Measurements from ENCODE around the gene SOX13.

SOX13 gene

DNA sequence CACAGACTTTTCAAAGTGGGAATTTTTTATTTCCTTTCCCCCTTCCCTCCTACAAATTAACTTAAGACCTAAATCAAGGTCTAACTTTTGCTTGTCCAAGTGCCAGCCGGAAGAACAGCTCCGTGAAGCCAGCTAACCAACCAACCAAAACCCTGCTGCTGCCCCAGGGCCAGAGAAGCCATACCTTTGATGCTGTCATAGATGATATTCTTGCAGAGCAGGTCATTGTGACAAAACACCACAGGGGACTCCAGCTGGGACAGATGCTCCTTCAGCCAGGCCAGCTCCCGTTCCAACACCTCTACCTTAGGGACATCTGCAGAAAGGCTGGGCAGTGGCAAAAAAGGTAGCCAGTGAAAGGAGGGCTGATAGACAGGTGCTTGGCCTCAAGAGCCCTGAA, 68.2 kb downstream of the SOX13 start:
- Mint-ChIP-seq H3K4me3 (no peak overlapping the region), H3K4me1 (no peaks in the 10 kb centered on the region), H3K9me3 (no peaks in the 10 kb centered on the region), H3K27ac (no peak overlapping the region), H3K36me3 (no peaks in the 10 kb centered on the region)
- no peak for ATAC-seq
- DNase-seq (ENCODE audit: low spot score in 2 of 2), result no peak

DNA sequence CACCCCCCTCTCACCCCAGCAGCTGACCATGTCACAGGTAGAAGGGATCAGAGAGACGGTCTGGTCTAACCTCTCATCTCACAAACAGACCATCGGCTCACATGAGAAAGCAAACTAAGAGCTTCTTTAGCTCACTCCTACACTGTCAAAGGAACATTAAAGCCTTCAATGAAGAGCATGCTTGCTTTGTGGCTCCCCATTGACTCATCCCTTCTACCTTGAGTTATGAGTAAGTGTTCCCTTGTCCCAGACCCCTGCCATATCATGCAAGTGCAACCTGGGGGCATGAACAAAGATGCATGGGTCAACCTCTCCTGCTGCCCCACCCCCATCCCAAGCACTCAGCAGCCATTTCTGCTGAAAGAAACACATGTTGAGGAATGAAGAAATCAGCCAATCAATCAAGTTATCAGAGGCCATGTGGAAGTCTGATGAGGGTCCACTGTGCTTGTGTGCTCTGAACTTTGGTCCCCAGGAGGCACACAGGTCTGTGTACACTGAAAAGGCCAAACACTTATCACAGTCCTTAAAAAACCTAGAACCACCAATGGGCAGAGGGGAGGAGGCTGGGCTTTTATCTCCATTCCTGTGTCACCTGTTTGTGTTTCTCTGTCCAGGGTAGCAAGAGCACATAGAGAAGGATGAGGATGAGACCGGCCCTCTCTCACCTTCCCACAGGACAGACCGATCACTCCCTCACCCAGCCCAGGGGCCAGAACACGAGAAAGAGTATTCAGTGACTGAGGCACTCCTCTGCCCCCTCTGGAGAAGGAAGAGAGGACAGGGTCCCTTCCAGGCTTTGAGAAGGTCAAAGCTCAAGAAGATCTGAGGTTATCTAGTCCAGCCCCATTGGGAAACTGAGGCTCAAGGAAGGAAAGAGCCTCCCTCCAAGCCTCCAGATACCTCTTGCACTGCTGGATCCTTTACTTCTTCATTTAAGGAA, 69.4 kb downstream of the SOX13 start:
- DNase-seq (ENCODE audit: low spot score in 2 of 2), result no peak
- Mint-ChIP-seq H3K4me1 (no peaks in the 10 kb centered on the region), H3K9me3 (no peaks in the 10 kb centered on the region), H3K27ac (no peak overlapping the region), H3K4me3 (no peak overlapping the region), H3K36me3 (no peaks in the 10 kb centered on the region)
- ATAC-seq, result peak; percentile 31

DNA sequence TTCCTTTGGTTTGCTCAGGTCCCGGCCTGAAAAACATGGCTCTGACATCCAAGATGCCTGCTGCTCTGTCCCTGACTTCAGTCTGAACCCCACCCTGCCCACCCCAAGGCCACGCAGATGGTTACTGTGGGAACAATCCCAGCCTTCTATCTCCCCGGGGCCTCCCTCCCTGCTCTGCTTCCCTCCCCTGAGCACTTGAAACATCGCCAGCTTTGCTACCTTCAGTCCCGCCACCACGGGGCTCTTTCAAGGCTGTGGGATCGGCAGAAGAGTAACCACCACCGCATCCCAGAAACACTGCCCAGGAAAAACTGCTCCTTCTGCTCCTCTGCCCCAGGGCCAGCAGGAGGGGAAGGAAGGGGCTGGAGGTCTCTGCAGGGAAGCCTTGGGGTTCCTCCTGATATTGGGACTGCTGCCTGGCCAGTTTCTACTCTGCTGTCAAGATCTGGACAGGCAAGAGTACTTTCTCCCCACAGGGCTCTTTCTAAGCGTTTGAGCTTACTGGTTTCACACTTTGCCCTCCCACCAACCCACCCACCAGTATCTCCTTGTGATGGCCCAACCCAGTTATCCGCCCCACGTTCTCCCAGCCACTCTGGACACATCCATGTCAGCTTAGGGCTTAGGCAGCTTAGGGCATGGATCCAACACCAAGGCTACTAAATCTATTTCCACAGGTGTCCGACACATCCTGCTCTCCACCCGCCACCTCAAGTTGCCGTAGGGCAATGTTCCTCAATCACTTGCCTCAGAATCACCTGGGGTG, 70.5 kb downstream of the SOX13 start:
- no peaks in the 10 kb centered on the region for H3K9me3 Mint-ChIP-seq
- DNase-seq (ENCODE audit: low spot score in 2 of 2), result no peak
- H3K27ac Mint-ChIP-seq, result no peak overlapping the region
- H3K36me3 Mint-ChIP-seq, result no peaks in the 10 kb centered on the region
- H3K4me1 Mint-ChIP-seq, result no peaks in the 10 kb centered on the region
- no peak overlapping the region for H3K4me3 Mint-ChIP-seq
- ATAC-seq, result no peak

DNA sequence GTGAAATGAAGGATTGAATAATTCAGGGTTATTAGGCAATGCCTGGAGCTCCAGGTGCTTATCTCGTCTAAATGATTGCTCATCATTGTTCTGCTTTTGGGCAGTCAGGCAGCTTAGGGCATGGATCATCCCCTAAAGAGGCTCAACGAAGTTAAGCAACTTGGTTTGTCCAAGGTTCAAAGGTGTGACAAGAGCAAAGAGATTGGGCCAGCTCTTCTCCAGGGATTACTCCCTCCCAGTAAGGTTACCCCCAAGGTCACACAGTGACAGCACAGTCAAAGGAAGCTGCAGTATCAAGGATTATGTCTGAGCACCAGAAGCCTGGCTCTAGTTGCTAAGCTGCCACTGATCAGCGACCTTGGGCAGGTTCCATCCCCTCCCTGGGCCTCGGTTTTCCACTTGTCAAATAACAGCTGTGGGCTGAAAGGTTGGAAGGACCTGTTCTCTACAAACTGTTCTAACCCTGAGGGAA, 72.2 kb downstream of the SOX13 start:
- Mint-ChIP-seq H3K36me3 (peaks cover 1% of the 10 kb centered on the region), H3K4me1 (no peaks in the 10 kb centered on the region), H3K4me3 (no peak overlapping the region), H3K9me3 (no peaks in the 10 kb centered on the region), H3K27ac (no peak overlapping the region)
- ATAC-seq (no peak), DNase-seq (ENCODE audit: low spot score in 2 of 2) (no peak)

DNA sequence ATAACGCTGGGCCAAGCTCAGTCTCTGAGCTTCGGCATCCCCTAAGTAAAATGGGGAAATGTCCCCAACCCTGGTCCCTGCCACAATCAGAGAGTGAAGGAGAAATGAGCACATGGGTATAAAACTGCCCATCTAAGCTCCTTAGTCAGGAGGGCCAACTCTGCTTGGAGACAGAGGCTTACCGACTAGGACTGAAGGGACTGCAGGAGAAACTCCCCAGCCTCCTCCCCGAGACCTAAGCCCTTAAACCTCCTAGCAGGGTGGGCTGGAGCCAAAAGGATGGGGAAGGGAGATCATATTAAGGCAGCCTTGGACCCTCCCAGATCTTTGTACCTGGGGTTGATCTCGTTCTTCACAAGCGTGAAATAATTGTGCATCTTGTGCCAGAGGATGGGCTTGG, 73.4 kb downstream of the SOX13 start:
- Mint-ChIP-seq H3K9me3 (no peaks in the 10 kb centered on the region), H3K4me3 (no peak overlapping the region), H3K4me1 (no peaks in the 10 kb centered on the region), H3K36me3 (peaks cover 5% of the 10 kb centered on the region), H3K27ac (no peak overlapping the region)
- no peak for ATAC-seq
- DNase-seq (ENCODE audit: low spot score in 2 of 2), result no peak

DNA sequence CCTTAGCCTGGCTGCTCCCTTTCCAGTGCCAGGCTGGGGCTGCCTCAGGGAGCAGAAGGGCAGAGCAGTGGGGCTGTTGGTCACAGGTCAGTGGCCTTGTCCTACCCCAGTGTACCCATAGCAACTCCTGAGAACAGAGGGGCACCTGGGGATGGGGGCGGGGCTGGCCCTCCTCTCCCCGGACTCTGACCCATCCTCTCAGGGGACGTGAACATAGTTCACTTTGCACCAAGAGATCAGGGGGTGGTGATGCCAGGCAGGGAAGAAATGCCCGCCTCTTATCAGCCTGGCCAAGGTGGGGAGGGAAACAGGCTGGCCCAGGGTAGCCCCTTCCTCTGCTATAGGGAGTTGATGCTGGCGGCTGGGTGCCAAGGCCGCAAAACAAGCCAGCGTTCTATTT, 74.0 kb downstream of the SOX13 start:
- Mint-ChIP-seq H3K9me3 (no peaks in the 10 kb centered on the region), H3K27ac (no peak overlapping the region)
- no peak for DNase-seq (ENCODE audit: low spot score in 2 of 2)

DNA sequence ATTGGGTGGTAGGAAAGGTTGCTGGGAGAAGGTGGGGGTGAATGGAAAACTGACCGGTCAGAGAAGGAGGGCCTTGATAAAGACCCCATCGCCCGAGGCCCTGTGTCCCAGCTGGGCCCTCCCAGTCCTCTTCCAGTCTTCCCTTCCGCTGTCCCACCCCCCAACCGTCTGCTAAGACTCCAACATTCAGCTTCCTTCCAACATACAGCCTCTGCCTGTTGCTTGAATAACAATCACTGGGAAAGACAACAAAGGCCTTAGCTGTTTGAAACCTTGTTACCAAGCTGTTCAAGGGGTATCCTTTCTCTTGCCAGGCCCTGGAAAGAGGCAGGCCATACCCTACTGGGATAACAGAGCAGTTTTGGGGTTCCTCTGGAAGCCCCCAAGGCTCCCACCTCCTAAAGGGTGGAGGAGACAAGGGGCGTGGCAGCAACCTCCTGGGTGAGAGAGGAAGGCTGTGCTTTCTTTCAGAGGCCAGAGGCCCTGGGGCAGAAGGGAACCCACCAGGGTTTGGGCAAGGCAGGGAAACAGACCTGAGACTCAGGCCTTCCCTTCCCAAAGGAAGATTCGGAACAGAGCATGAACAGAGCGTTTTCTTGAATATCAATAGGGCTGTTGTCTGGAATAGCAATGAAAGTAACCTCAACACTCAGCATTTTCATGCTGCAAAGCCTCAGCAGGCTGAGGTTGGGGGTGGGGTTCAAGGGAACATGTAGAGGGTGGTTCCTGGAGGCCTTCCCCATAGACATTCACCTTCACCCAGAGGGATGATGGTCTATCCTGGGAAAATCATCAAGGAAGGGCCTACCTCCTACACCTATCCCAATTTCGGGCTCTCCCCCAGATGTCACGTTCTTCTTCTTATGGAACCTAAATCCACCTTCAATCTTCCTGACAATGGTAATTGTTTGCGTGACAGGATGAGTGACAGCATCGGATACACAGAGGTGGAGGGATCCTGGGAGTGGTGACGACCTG, 74.8 kb downstream of the SOX13 start:
- H3K9me3 Mint-ChIP-seq, result no peaks in the 10 kb centered on the region
- ATAC-seq (no peak), DNase-seq (ENCODE audit: low spot score in 2 of 2) (no peak)
- H3K27ac Mint-ChIP-seq, result no peak overlapping the region
- H3K4me3 Mint-ChIP-seq, result no peak overlapping the region
- peaks cover 5% of the 10 kb centered on the region for H3K36me3 Mint-ChIP-seq
- H3K4me1 Mint-ChIP-seq, result peaks cover 5% of the 10 kb centered on the region

More for the DNA sequence above, 74.0 kb downstream of the SOX13 start:
- Mint-ChIP-seq H3K4me3 (no peak overlapping the region), H3K4me1 (no peaks in the 10 kb centered on the region), H3K36me3 (peaks cover 5% of the 10 kb centered on the region)
- ATAC-seq, result no peak

DNA sequence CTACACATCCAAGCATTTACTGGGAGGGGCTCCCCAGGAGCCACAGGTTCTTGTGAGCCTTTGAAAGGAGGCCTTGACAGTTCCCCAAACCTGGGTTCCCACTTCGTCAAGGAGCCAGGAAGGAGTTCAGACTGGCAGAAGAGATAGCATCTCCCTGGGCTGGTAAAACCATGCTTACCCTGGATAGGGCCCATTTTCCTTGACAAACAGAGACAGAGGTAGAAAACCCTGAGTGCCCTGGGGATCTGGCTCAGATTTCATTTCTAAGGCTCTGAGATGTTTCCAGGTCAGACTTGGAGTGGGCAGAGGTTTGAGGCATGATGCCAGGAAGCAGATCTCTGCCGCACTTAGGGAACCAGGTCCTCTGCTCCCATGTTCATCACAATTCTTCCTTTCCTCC, 76.2 kb downstream of the SOX13 start:
- Mint-ChIP-seq H3K36me3 (peaks cover 5% of the 10 kb centered on the region), H3K4me3 (no peak overlapping the region), H3K27ac (no peak overlapping the region), H3K4me1 (peaks cover 6% of the 10 kb centered on the region), H3K9me3 (no peaks in the 10 kb centered on the region)
- DNase-seq (ENCODE audit: low spot score in 2 of 2) (no peak), ATAC-seq (no peak)

DNA sequence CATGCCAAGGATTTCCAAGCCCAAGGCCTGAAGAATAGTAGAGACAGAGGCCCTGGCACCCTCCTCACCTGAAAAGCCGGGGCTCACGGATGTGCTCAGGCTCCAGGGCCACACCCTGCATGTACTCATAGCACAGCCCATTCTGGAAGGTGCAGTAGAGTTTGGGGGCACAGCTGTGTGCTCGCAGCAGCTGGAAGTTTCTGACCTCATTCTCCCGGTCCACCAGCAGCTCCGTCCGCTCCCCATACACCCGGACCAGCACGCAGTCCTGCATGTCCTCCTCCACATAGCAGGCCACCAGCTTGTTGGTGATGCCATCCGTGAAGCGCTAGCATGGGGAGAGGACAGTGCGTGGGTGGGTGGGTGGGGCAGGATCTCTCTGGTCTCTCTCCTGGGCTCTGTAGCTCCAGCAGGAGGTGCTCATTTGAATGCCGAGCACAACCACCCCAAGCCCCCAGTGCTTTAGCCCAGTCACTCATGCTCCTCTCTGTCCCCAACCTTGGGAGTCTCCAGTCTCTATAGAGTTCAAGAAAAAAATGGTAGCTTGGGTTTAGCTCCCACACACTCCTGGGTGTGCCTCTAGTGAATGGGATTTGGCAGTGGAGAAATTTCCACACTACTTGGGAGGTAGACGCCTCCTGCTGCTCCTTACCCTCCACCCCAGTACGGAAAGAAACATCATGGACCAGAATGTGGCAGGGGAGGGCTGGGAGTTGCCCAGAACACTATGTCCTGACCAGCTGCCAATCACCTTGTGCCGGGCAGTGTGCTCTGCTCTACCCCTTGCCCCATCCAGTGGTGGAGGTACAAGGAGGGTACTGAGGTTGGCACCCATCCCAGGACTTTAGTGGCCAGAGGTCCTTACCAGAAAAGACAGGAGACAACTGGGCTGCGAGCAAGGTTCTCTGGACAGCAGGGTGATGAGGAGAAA, 77.0 kb downstream of the SOX13 start:
- Mint-ChIP-seq H3K4me3 (peak overlapping the region; percentile 63), H3K36me3 (peaks cover 5% of the 10 kb centered on the region), H3K27ac (no peak overlapping the region), H3K4me1 (peaks cover 6% of the 10 kb centered on the region), H3K9me3 (no peaks in the 10 kb centered on the region)
- DNase-seq (ENCODE audit: low spot score in 2 of 2) (no peak), ATAC-seq (no peak)

DNA sequence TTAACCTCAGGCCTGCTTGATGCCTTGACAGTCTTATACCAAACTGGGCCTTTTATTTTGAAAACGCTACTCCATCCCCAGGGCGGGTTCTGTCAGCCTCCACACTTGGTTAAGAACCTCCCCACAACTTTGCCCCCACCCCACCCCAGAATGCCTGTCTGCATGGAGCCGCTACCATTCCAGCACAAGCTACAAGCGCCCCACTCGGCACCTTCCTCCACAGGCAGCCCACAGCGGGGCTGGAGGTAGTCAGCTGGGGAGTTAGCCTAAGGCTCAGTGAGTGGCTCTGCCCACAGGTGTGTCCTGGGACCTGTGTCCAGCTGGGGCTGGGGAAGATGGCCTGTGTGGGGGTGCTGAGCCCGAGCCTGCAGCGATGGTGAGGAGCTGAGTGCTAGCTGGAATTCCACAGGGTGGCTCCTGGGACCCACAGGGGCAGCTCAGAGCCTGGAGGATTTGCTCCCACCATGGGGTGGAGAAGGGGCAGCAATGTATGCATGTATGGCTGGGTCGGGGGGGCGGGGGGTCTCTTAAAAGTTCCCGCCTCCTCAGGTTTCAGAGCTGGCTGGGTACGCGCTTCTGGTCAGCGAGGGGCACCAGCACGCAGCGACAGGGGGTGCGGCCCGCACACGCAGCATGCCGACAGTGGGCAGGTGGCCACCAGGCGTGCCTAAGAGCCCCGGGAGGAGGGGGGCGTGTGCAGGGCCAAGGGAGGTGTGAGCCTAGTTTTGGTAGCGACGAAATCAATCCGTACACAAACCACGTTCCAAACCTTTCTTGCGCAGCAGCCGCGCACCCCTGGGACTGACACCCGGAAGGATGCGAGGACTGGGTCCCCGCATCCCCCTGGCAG, 78.0 kb downstream of the SOX13 start:
- no peak overlapping the region for H3K27ac Mint-ChIP-seq
- H3K9me3 Mint-ChIP-seq, result no peaks in the 10 kb centered on the region
- ATAC-seq, result peak; percentile 4
- H3K36me3 Mint-ChIP-seq, result peaks cover 5% of the 10 kb centered on the region
- H3K4me3 Mint-ChIP-seq, result peak overlapping the region; percentile 63
- no peak for DNase-seq (ENCODE audit: low spot score in 2 of 2)
- H3K4me1 Mint-ChIP-seq, result peaks cover 6% of the 10 kb centered on the region

DNA sequence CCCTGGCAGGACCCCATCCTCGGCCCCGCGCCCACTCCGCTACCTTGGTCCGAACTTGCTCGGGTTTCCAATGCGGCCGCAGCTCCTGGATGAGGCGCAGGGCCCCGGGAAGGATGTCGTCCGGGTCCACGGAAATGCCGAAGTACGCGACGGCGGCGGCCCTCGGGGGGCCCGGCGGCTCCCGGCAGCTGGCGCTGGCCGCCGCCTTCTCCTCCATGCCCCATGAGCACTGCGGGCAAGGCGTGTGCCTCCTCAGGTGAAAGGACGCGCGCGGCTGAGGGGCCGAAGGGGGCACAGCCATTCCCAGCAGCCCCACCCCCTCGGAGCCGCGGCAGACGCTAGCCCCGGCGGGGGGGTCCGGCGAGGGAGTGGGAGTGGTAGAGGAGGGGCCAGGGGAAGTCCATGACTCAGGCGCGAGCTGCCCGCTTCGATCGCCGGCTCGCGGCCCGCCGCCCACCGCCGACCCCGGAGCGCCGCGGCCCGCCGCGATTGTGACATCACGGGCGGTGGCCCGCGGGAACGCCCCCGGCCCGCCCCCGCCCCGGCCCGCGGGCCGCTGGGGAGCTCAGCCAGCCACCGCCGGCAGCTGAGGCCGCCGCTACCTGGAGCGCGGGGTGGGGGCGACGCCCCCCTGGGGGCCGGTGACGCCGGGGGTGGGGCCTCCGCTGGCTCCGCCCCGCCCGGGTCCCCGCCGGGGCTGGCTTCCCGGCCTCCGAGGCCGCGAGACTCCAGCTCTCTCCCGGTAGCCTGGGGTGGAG, 78.8 kb downstream of the SOX13 start, which contains the start of gene ETNK2:
Gene ETNK2 (minus strand): TSS at position 493 of the 758 bp plus-strand sequence. CDS start 192 bp downstream, at position 301.
- H3K4me3 Mint-ChIP-seq, result peak within 1 kb of the TSS; percentile 63
- H3K27ac Mint-ChIP-seq, result no peak within 1 kb of the TSS
- peaks cover 5% of the 10 kb centered on the region for H3K36me3 Mint-ChIP-seq
- H3K4me1 Mint-ChIP-seq, result peaks cover 6% of the 10 kb centered on the region
- no peaks in the 10 kb centered on the region for H3K9me3 Mint-ChIP-seq
- ATAC-seq (peak; percentile 68), DNase-seq (ENCODE audit: low spot score in 2 of 2) (peak; percentile 49 to 71)

DNA sequence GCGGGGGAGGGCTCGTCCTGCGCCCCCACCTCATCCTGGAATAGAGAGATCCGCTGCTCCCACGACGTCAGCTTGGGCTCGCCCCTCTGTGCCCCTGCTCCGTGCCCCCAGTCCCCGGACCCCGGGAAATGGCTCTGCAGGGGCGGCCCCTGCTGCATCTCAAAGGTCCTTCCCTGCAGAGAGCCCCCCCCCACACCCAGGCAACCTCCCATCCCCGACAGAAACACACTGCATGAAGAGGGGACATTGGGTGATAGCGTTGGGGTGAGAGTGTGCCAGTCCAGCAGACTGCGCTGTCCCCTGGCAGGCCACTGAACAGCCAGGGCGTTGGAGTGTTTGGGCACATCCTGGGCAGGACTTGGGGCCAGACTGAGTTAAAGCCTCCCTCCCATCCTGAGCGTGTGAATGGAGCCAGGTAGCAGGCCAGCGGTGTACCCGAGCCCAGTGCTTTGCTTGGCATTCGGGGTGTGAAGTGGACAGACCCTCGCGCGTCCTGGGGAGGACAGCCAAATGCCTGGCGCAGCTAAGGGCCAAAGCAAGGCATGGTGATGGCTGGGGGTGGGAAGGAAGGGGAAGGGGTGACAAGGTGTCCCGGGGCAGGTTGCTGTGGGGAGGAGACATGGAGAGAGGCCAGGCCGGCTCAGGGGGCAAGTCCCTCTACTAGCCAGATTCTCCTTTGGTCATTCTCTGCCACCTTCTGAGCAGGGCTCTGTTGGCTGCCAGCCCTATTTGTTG, 79.6 kb downstream of the SOX13 start:
- H3K4me3 Mint-ChIP-seq, result peak overlapping the region; percentile 63
- H3K9me3 Mint-ChIP-seq, result no peaks in the 10 kb centered on the region
- DNase-seq (ENCODE audit: low spot score in 2 of 2) (no peak), ATAC-seq (no peak)
- H3K36me3 Mint-ChIP-seq, result peaks cover 5% of the 10 kb centered on the region
- no peak overlapping the region for H3K27ac Mint-ChIP-seq
- peaks cover 6% of the 10 kb centered on the region for H3K4me1 Mint-ChIP-seq

All from stimulated activated effector memory CD8-positive, alpha-beta T cell treated with anti-CD3 and anti-CD28 coated beads, Interleukin-12 subunit alpha, Interleukin-12 subunit beta, amount 100 ng/mL, for 72 hours (primary cell).